GM12878 (cell line): ENCODE results near the gene PCED1B. TPM values are rescaled to one million over a fixed set of nuclear protein-coding genes. Genes with fewer than 3 reads are reported as not detected.

Experiments
- ATAC-seq: fragments of 200-7000 bp; cut with Tn5 transposase; 3 replicates; pipeline ENCODE4 v1.9.1; 2020; ENCODE audit warnings: mild to moderate bottlenecking, moderate library complexity
- BruUV-seq: library from RNA; stranded (reverse); fragments of 400-500 nt; replicated peaks from 2 replicates; lab custom pipeline; 2021; lab: Mats Ljungman, UMichigan
- CTCF ChIA-PET: fragments of 300-600 bp; sonication (Branson Sonifier 250); formaldehyde crosslinking; extraction: SDS; loops from one replicate; lab custom pipeline; 2021; ENCODE audit warnings: inconsistent platforms; lab: Yijun Ruan, JAX
- POLR2A ChIA-PET: fragments of 350-600 bp; formaldehyde crosslinking; extraction: SDS; loops from one replicate; lab custom pipeline; 2021; ENCODE audit warnings: inconsistent platforms; lab: Charles Lee
- RAD21 ChIA-PET: fragments of 300-600 bp; sonication (Branson Sonifier 250); formaldehyde crosslinking; loops from one replicate; lab custom pipeline; 2023; ENCODE audit warnings: antibody characterized with exemption; ENCODE audit not compliant: unreplicated experiment; lab: Charles Lee
- SMC1A ChIA-PET: fragments of 300-600 bp; sonication (Branson Sonifier 250); formaldehyde crosslinking; loops from one replicate; lab custom pipeline; 2023; ENCODE audit not compliant: unreplicated experiment, uncharacterized antibody; lab: Charles Lee
- DNase-seq: peaks from one replicate; pipeline ENCODE4 v3.0.0-alpha.2; 2011; ENCODE audit warnings: low read depth, low spot score
- FAIRE-seq: peaks from 3 replicates; lab custom pipeline; 2011; peaks lifted over from hg19 to GRCh38; lab: Jason Lieb, UNC
- H2AFZ ChIP-seq: 2 replicates; pipeline ENCODE4 v1.6.0; 2011; ENCODE audit warnings: low read depth, low read length, control low read depth; ENCODE audit not compliant: control insufficient read depth
- H3K27ac ChIP-seq: 2 replicates; pipeline ENCODE4 v1.5.1; 2011; ENCODE audit warnings: control low read depth; ENCODE audit not compliant: control insufficient read depth, insufficient read depth
- H3K27me3 ChIP-seq, 2 experiments: replicated peaks in 1 of 2; 2 replicates each; pipeline versions ENCODE4 v1.6.0 to v1.6.1; 2011; ENCODE audit warnings: low read length in 1 of 2; ENCODE audit not compliant: control insufficient read depth in 2 of 2, insufficient read depth in 2 of 2
- H3K36me3 ChIP-seq, 2 experiments: 2 replicates each; pipeline ENCODE4 v1.5.1; 2011; ENCODE audit warnings: low read length in 1 of 2; ENCODE audit not compliant: control insufficient read depth in 2 of 2, insufficient read depth in 2 of 2
- H3K4me1 ChIP-seq: 2 replicates; pipeline ENCODE4 v1.6.1; 2011; ENCODE audit warnings: mild to moderate bottlenecking, low read length, moderate library complexity, mixed read lengths; ENCODE audit not compliant: control insufficient read depth, insufficient read depth
- H3K4me2 ChIP-seq: 2 replicates; pipeline ENCODE4 v1.6.0; 2011; ENCODE audit warnings: control low read depth; ENCODE audit not compliant: control insufficient read depth, insufficient read depth
- H3K4me3 ChIP-seq: fragments of 200-600 bp; sonication (generic); 2 replicates; pipeline ENCODE4 v1.5.1; 2016
- H3K79me2 ChIP-seq: 2 replicates; pipeline ENCODE4 v1.6.0; 2011; ENCODE audit warnings: low read length; ENCODE audit not compliant: control insufficient read depth, insufficient read depth
- H3K9ac ChIP-seq: 2 replicates; pipeline ENCODE4 v1.8.0; 2011; ENCODE audit warnings: low read length, control low read depth, mixed read lengths; ENCODE audit not compliant: control insufficient read depth, insufficient read depth
- H3K9me3 ChIP-seq: replicated peaks from 3 replicates; pipeline ENCODE4 v1.5.1; 2011; ENCODE audit warnings: mild to moderate bottlenecking, low read length; ENCODE audit not compliant: control insufficient read depth, insufficient read depth
- H4K20me1 ChIP-seq: 2 replicates; pipeline ENCODE4 v1.6.0; 2011; ENCODE audit not compliant: control insufficient read depth, insufficient read depth
- BRCA1 ChIP-seq: IDR thresholded peaks from 2 replicates; pipeline ENCODE4 v1.6.1; 2011; ENCODE audit warnings: low read depth, low read length, improper control_type of control experiment
- CREM ChIP-seq: IDR thresholded peaks from 2 replicates; pipeline ENCODE4 v1.6.1; 2014; ENCODE audit warnings: antibody characterized with exemption, low read depth
- FOS ChIP-seq: IDR thresholded peaks from 3 replicates; pipeline ENCODE4 v1.6.1; 2011; ENCODE audit warnings: borderline replicate concordance; ENCODE audit not compliant: insufficient read length; ENCODE audit errors: extremely low read depth
- IKZF2 ChIP-seq, 2 experiments: fragments of 450-650 bp; IDR thresholded peaks; 2 replicates each; pipeline ENCODE4 v1.6.1; 2017; ENCODE audit warnings: mild to moderate bottlenecking in 2 of 2, moderate library complexity in 2 of 2
- POLR2AphosphoS5 ChIP-seq: IDR thresholded peaks from 2 replicates; pipeline ENCODE4 v1.6.1; 2011; ENCODE audit warnings: mild to moderate bottlenecking, low read length, inconsistent platforms
- SUPT20H ChIP-seq: IDR thresholded peaks from 2 replicates; pipeline ENCODE4 v1.6.1; 2011; ENCODE audit warnings: low read depth, mild to moderate bottlenecking, low read length, moderate library complexity, borderline replicate concordance; ENCODE audit not compliant: control insufficient read depth
- ZNF384 ChIP-seq: IDR thresholded peaks from 2 replicates; pipeline ENCODE4 v1.6.1; 2012; ENCODE audit warnings: low read depth, mild to moderate bottlenecking, low read length, improper control_type of control experiment, borderline replicate concordance
- WGBS: methylation state at CpG from one replicate; pipeline ENCODE4 v1.1.6; 2016; ENCODE audit warnings: low lambda C conversion rate; ENCODE audit not compliant: insufficient replicate concordance, insufficient coverage; ENCODE audit errors: missing lambda C conversion rate; 5-methylcytosine and 5-hydroxymethylcytosine counted together
- in situ Hi-C: fragments of 300-500 bp; cut with MboI; formaldehyde crosslinking; loops from 9 replicates; pipeline ENCODE4 v1.14.3; 2018; ENCODE audit warnings: mixed read lengths
- intact Hi-C: fragments of 100-400 bp; cut with micrococcal nuclease; formaldehyde crosslinking; loops from one replicate; pipeline ENCODE4 v1.14.2; 2022; ENCODE audit not compliant: unreplicated experiment
- polyA plus RNA-seq, 11 experiments: library from polyadenylated mRNA; depleted of rRNA in 4 of 11; unstranded in 6 of 11; stranded (reverse) in 5 of 11; fragments of >200 nt; fragmentation: Nextera tagmentation in 4 of 11; fragmentation: Illumina TruSeq in 1 of 11; extraction: Ambion mirVana in 4 of 11; extraction: Trizol in 1 of 11; gene quantifications; 1 replicate in 1 of 11; 2 replicates in 10 of 11; pipeline versions ENCODE4 v1.2.1 to v1.2.3, GENCODE V29; 2011 to 2016; ENCODE audit warnings: inconsistent platforms in 2 of 11, missing spikeins in 2 of 11, low read depth in 1 of 11
- total RNA-seq, 4 experiments: library from RNA; depleted of rRNA in 3 of 4; stranded (reverse); fragments of >200 nt in 3 of 4; fragmentation: Illumina TruSeq in 1 of 4; extraction: Trizol in 1 of 4; gene quantifications; 2 replicates each; pipeline versions ENCODE4 v1.2.1 to v1.2.3, GENCODE V29; 2013 to 2021
- TF ChIP-seq, protein P1 (sequence below): IDR thresholded peaks from 2 replicates; pipeline ENCODE4 v1.6.1; 2012; ENCODE audit warnings: low read depth, low read length, improper control_type of control experiment
- TF ChIP-seq, protein P2 (sequence below): fragments of 450-650 bp; IDR thresholded peaks from 2 replicates; pipeline ENCODE4 v1.6.1; 2017; ENCODE audit warnings: mild to moderate bottlenecking, moderate library complexity
- TF ChIP-seq, protein P3 (sequence below): fragments of 450-650 bp; IDR thresholded peaks from 2 replicates; pipeline ENCODE4 v1.6.1; 2014; ENCODE audit warnings: mild to moderate bottlenecking
- TF ChIP-seq, protein P4 (sequence below): fragments of 450-650 bp; formaldehyde crosslinking; IDR thresholded peaks from 2 replicates; pipeline ENCODE4 v1.4.0; 2020; ENCODE audit warnings: mild to moderate bottlenecking, moderate library complexity

PCED1B gene
- total and polyA plus RNA-seq, 10 of the 15 experiments (the other 5 are each of a cell fraction or from before 2014, with no cell fraction given): 0.80 to 8.8 (median 3.0) TPM

DNA sequence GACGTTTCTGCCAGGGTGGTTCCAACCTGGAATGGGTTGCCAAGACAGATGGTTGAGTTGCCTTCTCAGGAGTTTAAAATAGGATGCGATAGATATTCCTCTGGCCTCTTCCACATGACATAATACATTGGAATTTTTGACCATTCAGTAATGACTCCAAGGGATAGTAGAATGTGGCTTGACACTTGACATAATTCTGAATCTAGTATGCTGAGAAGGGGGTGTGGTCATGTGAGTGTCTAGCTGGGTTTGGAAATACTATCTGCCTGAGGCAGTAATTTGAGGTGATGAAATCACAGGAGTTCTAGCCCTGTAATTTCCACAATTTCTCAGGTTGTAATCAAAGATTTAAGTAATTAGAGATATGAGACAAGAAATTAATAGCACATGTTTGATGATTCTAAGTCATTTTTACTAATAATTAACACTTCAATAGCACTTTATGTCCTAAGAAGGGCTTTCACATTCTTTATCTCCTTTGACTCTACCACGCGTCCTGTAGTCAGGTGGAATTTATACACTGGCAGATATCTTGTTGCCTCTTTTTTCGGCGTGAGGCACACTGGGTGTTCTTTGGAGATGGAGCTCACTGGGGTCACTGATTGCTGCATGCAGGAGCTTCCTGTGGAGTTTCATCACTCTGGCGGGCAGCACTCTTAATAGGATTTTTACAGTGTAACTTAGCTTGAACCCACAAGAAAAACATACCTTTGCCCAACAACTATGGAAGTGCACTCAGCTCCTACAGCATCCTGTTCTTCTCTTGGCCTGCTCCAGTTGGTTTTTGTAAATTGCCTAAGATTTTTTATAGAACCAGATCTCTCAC is 3.6 kb downstream of the PCED1B start:
- Histone ChIP-seq H3K27me3 (peaks cover 12 to 16% of the 10 kb centered on the region in 2 experiments), H2AFZ (no peak overlapping the region), H3K4me2 (no peak overlapping the region), H3K36me3 (no peaks in the 10 kb centered on the region), H3K79me2 (no peaks in the 10 kb centered on the region), H3K27ac (no peak overlapping the region), H3K4me3 (no peak overlapping the region), H4K20me1 (no peaks in the 10 kb centered on the region; the same call in 1 of the 2 replicates), H3K9ac (no peak overlapping the region), H3K4me1 (peaks cover 10% of the 10 kb centered on the region), H3K9me3 (no peaks in the 10 kb centered on the region)
- no TSS peak for BruUV-seq
- WGBS: 62% methylated on average over 7 of the region's 7 CpGs
- ATAC-seq (no peak), DNase-seq (no peak), FAIRE-seq (no peak)
- ChIA-PET SMC1A (interaction anchor here (0.6 to 2.2 kb wide), 3 partner anchors 13 to 325 kb away, joined by 3 to 4 read pairs (median 3); no protein-coding TSS in a partner anchor), CTCF (interaction anchor here (1.9 kb wide), 1 partner anchor 12 kb away, joined by 12 read pairs; no protein-coding TSS in a partner anchor), RAD21 (no interaction called here), POLR2A (no interaction called here)
- in situ Hi-C loops: no loop called here
- TF ChIP-seq ZNF384 (no peak), SUPT20H (no peak), IKZF2 (IDR thresholded peaks at IDR 0.05) (no peak), BRCA1 (no peak), POLR2AphosphoS5 (no peak), FOS (no peak), CREM (no peak)
- TF ChIP-seq, protein P1, sequence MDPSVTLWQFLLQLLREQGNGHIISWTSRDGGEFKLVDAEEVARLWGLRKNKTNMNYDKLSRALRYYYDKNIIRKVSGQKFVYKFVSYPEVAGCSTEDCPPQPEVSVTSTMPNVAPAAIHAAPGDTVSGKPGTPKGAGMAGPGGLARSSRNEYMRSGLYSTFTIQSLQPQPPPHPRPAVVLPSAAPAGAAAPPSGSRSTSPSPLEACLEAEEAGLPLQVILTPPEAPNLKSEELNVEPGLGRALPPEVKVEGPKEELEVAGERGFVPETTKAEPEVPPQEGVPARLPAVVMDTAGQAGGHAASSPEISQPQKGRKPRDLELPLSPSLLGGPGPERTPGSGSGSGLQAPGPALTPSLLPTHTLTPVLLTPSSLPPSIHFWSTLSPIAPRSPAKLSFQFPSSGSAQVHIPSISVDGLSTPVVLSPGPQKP: no peak
- TF ChIP-seq, protein P2, sequence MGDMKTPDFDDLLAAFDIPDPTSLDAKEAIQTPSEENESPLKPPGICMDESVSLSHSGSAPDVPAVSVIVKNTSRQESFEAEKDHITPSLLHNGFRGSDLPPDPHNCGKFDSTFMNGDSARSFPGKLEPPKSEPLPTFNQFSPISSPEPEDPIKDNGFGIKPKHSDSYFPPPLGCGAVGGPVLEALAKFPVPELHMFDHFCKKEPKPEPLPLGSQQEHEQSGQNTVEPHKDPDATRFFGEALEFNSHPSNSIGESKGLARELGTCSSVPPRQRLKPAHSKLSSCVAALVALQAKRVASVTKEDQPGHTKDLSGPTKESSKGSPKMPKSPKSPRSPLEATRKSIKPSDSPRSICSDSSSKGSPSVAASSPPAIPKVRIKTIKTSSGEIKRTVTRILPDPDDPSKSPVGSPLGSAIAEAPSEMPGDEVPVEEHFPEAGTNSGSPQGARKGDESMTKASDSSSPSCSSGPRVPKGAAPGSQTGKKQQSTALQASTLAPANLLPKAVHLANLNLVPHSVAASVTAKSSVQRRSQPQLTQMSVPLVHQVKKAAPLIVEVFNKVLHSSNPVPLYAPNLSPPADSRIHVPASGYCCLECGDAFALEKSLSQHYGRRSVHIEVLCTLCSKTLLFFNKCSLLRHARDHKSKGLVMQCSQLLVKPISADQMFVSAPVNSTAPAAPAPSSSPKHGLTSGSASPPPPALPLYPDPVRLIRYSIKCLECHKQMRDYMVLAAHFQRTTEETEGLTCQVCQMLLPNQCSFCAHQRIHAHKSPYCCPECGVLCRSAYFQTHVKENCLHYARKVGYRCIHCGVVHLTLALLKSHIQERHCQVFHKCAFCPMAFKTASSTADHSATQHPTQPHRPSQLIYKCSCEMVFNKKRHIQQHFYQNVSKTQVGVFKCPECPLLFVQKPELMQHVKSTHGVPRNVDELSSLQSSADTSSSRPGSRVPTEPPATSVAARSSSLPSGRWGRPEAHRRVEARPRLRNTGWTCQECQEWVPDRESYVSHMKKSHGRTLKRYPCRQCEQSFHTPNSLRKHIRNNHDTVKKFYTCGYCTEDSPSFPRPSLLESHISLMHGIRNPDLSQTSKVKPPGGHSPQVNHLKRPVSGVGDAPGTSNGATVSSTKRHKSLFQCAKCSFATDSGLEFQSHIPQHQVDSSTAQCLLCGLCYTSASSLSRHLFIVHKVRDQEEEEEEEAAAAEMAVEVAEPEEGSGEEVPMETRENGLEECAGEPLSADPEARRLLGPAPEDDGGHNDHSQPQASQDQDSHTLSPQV: no peak
- TF ChIP-seq, protein P3, sequence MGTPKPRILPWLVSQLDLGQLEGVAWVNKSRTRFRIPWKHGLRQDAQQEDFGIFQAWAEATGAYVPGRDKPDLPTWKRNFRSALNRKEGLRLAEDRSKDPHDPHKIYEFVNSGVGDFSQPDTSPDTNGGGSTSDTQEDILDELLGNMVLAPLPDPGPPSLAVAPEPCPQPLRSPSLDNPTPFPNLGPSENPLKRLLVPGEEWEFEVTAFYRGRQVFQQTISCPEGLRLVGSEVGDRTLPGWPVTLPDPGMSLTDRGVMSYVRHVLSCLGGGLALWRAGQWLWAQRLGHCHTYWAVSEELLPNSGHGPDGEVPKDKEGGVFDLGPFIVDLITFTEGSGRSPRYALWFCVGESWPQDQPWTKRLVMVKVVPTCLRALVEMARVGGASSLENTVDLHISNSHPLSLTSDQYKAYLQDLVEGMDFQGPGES: no peak
- TF ChIP-seq, protein P4, sequence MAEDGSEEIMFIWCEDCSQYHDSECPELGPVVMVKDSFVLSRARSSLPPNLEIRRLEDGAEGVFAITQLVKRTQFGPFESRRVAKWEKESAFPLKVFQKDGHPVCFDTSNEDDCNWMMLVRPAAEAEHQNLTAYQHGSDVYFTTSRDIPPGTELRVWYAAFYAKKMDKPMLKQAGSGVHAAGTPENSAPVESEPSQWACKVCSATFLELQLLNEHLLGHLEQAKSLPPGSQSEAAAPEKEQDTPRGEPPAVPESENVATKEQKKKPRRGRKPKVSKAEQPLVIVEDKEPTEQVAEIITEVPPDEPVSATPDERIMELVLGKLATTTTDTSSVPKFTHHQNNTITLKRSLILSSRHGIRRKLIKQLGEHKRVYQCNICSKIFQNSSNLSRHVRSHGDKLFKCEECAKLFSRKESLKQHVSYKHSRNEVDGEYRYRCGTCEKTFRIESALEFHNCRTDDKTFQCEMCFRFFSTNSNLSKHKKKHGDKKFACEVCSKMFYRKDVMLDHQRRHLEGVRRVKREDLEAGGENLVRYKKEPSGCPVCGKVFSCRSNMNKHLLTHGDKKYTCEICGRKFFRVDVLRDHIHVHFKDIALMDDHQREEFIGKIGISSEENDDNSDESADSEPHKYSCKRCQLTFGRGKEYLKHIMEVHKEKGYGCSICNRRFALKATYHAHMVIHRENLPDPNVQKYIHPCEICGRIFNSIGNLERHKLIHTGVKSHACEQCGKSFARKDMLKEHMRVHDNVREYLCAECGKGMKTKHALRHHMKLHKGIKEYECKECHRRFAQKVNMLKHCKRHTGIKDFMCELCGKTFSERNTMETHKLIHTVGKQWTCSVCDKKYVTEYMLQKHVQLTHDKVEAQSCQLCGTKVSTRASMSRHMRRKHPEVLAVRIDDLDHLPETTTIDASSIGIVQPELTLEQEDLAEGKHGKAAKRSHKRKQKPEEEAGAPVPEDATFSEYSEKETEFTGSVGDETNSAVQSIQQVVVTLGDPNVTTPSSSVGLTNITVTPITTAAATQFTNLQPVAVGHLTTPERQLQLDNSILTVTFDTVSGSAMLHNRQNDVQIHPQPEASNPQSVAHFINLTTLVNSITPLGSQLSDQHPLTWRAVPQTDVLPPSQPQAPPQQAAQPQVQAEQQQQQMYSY (CRISPR knock-in tag): no peak
- intact Hi-C loops: no loop called here
